ENCODE measurements around the gene ARHGAP10. TPM values are rescaled to one million over a fixed set of nuclear protein-coding genes. Genes with fewer than 3 reads are reported as not detected.

The ARHGAP10 gene
- total RNA-seq, 1 donor from 2014 or later: 15.5 TPM

DNA sequence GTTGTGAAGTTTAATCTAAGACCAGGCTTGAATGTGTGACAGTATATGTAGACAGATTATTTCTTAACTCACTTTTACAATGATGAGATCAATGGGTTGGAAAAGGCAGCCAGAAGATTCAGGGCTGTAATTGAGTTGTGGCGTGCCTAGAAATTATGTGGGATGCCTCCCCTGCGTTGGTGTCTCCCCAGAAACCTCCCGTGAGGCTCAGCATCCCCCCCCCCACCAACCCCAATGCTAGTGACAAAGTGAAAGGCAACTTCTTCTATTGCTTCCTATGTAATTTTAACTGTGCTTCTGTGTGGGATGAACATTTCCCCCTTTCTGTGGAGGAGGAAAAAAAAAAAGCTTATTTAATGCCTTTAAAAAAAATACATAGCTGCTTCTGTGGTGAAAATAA, 297.9 kb downstream of the ARHGAP10 start:
- no peaks in the 10 kb centered on the region for H3K36me3 ChIP-seq (ENCODE audit: control insufficient read depth, insufficient read depth, low read length)
- TF ChIP-seq, protein P1, sequence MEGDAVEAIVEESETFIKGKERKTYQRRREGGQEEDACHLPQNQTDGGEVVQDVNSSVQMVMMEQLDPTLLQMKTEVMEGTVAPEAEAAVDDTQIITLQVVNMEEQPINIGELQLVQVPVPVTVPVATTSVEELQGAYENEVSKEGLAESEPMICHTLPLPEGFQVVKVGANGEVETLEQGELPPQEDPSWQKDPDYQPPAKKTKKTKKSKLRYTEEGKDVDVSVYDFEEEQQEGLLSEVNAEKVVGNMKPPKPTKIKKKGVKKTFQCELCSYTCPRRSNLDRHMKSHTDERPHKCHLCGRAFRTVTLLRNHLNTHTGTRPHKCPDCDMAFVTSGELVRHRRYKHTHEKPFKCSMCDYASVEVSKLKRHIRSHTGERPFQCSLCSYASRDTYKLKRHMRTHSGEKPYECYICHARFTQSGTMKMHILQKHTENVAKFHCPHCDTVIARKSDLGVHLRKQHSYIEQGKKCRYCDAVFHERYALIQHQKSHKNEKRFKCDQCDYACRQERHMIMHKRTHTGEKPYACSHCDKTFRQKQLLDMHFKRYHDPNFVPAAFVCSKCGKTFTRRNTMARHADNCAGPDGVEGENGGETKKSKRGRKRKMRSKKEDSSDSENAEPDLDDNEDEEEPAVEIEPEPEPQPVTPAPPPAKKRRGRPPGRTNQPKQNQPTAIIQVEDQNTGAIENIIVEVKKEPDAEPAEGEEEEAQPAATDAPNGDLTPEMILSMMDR (IDR thresholded peaks at IDR 0.05; ENCODE audit: insufficient read depth, low read length, poor library complexity, severe bottlenecking): no peak
- no peaks in the 10 kb centered on the region for H3K27me3 ChIP-seq (ENCODE audit: control insufficient read depth, insufficient read depth, low read length)
- no peak overlapping the region for H3K4me3 ChIP-seq (ENCODE audit: low read depth, low read length)
- DNase-seq (ENCODE audit: low read depth): no peak

DNA sequence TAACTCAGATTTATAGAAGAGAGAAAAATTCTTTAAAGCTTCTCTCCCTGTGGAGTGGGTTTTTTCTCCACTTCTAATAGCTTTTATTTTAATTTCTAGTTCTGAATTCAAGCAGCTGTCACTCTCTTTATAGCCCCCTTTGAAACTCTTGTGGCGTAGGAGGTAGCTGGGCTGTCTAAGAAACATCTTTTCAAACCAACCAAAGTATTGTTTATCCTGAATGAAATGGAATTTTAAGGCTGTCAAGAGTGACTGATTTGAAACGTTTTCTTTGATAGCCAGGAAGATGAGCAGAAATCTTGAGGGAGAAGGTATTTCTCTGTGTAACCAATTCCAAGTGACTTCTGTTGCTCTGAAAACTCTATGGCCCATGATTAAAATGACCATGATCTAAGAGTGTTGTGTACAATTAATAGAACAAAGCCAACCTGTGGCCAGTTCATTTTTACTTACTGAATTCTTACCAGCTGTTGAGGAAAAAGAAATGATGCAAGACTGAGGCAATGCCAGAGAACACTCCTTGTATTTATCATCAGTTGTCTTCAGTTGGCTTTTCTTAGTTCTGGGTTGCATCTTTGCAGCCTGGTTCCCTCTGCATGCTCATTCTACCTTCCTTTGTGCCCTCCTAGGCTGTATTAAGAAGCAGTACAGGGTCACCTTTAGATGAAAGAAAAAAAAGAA, 298.4 kb downstream of the ARHGAP10 start:
- TF ChIP-seq, protein P1 (IDR thresholded peaks at IDR 0.05; ENCODE audit: insufficient read depth, low read length, poor library complexity, severe bottlenecking): no peak
- H3K4me3 ChIP-seq (ENCODE audit: low read depth, low read length): no peak overlapping the region
- no peaks in the 10 kb centered on the region for H3K36me3 ChIP-seq (ENCODE audit: control insufficient read depth, insufficient read depth, low read length)
- no peaks in the 10 kb centered on the region for H3K27me3 ChIP-seq (ENCODE audit: control insufficient read depth, insufficient read depth, low read length)
- no peak for DNase-seq (ENCODE audit: low read depth)

DNA sequence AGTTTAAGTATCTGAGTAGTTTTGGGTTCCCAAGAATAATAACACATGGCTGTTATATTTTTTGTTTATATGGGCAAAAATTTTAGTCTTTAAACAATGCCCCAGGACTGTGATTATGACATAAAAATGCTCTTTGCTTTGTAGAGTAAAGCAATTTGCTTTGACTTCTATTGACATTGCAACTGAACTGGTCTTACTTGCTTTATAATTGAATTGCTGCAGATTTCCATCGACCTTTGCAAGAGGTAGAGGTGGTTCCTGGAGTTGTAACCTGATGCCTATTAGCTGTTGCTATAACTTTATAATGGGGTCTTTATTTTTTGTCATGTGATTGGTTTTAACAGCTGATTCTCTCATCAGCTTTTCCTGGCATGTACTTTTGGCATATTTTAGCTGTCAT, 302.9 kb downstream of the ARHGAP10 start:
- no peak overlapping the region for H3K4me3 ChIP-seq (ENCODE audit: low read depth, low read length)
- TF ChIP-seq, protein P1 (IDR thresholded peaks at IDR 0.05; ENCODE audit: insufficient read depth, low read length, poor library complexity, severe bottlenecking): no peak
- H3K36me3 ChIP-seq (ENCODE audit: control insufficient read depth, insufficient read depth, low read length): no peaks in the 10 kb centered on the region
- no peak for DNase-seq (ENCODE audit: low read depth)
- H3K27me3 ChIP-seq (ENCODE audit: control insufficient read depth, insufficient read depth, low read length): no peaks in the 10 kb centered on the region

DNA sequence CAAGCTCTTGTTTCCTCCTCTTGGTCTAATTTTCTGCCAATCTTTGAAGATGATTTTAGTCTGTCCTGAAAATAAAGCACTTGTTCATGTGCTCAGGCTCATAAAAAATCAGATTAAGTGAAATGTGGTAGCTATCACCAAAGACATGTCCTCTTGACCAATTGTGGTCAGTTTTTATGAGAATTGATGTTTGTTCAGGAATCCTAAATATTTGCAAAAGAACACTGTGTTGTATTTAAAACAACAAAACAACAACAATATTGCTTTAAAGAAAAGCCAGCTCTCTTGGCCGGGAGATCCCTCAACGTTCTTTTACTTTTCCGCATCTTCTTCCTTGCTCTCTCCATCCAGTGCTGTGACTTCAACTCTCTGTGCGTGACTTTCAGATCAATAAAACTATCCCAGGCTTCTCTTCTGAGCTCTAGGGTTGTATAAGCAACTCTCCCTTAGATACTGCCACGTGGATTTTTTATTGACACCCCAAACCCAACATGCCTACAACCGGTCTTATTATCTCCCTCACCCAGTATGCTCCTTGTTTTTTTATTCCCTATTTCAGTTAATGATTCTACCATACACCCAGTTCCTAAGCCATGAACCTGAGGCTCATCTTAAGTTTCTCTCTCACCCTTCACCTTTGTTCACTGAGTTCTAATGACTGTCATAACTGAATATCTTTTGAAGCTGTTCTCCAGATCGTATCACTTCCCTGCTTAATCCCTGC, 309.9 kb downstream of the ARHGAP10 start:
- H3K27me3 ChIP-seq (ENCODE audit: control insufficient read depth, insufficient read depth, low read length): no peaks in the 10 kb centered on the region
- no peaks in the 10 kb centered on the region for H3K36me3 ChIP-seq (ENCODE audit: control insufficient read depth, insufficient read depth, low read length)
- H3K4me3 ChIP-seq (ENCODE audit: low read depth, low read length): no peak overlapping the region
- TF ChIP-seq, protein P1 (IDR thresholded peaks at IDR 0.05; ENCODE audit: insufficient read depth, low read length, poor library complexity, severe bottlenecking): no peak
- no peak for DNase-seq (ENCODE audit: low read depth)

DNA sequence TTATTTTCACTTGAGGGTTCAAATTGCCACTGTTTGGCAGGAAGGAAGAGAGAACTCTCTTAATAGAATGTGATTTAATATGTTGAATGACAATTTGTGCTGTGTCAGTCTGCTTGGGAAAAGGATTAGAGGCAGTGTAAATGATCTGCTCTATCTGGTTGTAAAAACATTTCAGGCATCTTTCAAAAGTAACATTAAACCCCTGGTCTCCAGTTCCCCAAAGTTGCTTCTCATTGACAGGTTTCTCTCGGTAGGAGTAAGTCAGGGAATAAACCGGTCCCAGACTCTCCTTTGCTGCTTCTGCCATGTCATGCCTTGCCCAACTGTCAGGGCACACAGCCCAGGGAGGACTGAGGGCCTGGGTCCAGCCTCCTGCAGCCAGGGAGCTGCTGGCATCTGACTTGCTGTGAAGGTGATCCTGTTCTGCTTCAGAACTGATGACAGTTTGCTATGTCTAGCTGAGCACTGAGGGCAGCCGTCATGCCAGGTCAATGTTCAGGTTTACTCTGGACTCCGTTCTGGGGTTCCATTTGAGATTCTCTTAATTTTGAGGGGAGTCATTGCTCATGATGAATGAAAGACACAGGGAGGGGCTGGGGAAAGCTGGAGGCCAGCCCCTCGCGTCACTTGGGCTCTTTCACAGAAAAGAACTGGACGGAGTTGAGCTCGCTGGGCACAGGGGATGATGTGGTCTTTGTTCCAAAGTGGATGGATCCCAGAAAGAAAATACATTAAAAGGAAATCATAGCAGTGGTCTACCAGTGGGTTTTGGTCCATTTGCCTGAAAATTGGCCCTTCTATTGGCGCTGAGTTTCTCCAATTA, 312.4 kb downstream of the ARHGAP10 start:
- H3K36me3 ChIP-seq (ENCODE audit: control insufficient read depth, insufficient read depth, low read length): no peaks in the 10 kb centered on the region
- no peaks in the 10 kb centered on the region for H3K27me3 ChIP-seq (ENCODE audit: control insufficient read depth, insufficient read depth, low read length)
- TF ChIP-seq, protein P1 (IDR thresholded peaks at IDR 0.05; ENCODE audit: insufficient read depth, low read length, poor library complexity, severe bottlenecking): no peak
- DNase-seq (ENCODE audit: low read depth): no peak
- no peak overlapping the region for H3K4me3 ChIP-seq (ENCODE audit: low read depth, low read length)

Measured in kidney epithelial cell (primary cell).